HG03175 (cell line): Measurements from ENCODE around the gene CAMK2B.

Experiments
- ATAC-seq: cut with Tn5 transposase; IDR thresholded peaks from one replicate; pipeline ENCODE4 v1.9.1; 2021; ENCODE audit warnings: mild to moderate bottlenecking, moderate library complexity; ENCODE audit not compliant: unreplicated experiment

CAMK2B gene

DNA sequence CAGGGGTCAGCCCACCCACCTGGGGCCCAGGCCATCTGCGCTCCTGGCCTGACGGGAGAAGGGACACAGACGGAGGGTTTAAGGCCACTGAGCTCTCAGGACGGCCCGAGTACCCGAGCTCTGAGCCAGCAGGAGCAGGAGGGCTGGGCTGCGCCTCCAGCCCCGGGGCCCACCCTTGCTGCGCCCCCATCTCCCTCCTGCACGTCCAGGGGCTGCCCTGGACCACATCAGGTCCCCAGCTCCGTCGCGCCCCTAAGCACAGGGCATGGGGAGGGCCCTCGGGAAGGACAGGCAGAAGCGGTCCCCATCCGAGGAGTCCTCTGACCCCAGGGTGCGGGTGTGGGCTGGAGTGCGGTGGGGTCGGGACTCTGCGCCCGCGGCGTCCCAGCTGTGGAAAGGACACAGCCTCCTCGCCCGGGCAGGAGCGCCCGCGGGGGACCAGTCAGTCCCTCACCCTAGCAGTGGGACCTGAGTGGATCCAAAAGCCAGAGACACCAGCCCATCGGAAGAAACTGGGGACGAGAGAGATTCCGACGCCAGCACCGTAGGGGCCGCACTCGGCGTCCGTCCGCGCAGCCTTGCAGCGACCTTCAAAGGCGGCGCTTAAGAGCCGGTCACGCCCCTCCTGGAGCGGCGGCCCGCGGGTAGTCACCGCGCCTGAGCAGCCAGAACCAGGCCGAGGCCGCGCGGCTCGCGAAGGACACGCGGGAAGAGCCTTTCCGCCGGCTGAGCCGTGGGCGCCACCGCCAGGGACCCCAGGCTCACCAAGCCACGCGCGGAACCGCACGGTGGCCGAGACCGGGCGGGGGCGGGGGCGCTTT lies 15.9 kb downstream of the CAMK2B start:
- ATAC-seq: peak; percentile 54

DNA sequence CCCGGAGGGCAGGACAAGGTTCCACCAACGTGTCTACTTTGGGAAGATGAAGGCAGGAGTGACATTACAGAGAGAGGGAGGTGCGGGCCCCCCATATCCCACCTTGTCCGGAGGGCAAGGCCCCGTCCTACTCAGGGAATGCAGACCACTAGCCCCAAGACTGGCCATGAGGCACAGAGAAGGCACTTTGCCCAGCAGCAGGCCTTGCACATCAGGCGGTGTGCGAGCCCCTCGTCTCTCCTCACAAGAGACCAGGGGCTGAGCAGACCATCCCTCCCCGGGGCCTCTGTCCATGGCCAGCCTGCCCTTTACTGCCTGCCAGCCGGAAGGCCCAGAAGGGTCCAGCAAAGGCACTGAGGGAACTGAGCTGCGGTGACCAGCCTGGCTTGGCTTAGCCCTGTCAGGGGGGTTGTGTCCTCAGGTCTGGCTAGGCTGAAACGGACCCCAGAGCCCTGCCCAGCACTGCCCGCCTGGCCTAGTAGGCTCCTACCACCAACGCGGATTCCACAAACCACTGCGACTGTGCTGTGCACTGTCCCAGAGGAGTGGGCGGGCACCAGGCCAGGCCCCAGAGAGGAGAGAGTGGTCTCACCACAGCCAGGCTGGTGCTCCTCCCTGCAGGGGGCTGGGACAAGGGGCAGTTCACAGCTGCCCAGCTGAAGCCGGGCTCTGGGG lies 16.7 kb downstream of the CAMK2B start:
- ATAC-seq: no peak

DNA sequence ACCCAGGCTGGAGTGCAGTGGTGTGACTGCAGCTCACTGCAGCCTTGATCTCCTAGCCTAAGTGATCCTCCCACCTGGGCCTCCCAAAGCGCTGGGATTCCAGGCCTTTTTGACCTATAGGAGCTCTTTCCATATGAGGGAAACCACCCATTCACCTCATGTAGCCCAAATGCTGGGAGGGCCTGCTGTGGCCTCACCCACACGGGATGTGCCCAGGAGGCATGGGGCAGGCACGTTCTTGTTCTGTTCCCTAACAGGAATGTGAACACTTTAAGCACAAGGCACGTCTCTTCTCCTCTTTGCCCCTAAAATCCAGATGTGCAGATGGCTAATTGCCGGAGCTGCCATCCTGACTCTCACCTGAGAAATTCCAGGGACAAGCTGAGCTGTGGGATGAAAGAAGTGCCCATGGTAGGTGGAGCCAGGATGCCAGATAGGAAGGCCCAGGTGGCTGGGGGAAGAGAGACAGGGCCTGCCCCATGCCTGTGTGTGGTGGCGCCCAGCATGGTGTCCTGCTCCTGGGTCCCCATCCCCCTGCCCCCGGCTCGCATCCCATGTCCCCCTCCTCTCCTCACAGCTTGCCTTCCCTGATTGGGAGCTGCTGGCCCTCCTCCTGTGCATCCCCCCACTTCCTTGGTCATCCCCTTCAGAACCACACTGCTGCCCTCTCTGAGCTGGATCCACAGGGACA lies 17.3 kb downstream of the CAMK2B start:
- no peak for ATAC-seq

DNA sequence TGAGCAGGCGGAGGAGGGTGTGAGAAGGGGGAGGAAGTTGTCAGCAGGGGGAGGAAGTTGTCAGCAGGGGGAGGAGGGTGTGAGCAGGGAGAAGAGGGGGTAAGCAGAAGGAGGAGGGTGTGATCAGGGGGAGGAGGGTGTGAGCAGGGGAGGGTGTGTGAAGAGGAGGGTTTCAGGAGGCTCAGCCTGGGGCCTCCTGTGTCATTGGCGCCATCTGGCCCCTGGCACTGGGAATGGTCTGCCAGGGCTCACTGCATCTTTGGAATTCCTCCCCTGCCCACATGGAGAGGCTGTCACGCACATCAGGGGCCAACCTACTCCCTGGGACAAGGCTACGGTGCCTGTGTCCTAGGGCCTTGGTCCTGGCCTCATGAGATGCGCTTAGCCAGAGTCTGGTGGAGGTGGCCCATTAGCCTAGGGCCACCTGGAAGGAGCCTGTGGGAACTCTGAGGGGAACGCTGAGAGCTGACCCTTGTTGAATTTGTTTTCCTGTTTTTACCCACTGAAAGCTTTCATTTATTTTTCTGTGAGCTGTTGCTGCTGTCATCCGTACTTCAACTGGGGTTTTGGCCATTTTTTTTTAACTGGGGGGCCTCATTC lies 18.0 kb downstream of the CAMK2B start:
- no peak for ATAC-seq

DNA sequence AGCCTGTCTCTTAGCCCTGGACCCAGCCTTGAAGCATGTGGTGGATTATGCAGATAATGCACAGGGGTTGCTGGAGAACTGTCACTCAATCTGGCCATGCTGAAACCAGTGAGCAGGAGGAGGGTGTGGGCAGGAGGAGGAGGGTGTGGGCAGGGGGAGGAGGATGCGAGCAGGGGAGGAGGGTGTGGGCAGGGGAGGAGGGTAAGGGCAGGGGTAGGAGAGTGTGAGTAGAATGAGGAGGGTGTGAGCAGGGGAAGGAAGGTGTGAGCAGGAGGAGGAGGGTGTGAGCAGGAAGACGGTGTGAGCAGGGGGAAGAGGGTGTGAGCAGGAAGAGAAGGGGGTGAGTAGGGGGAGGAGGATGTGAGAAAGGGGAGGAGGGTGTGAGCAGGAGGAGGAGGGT lies 18.8 kb downstream of the CAMK2B start:
- no peak for ATAC-seq

DNA sequence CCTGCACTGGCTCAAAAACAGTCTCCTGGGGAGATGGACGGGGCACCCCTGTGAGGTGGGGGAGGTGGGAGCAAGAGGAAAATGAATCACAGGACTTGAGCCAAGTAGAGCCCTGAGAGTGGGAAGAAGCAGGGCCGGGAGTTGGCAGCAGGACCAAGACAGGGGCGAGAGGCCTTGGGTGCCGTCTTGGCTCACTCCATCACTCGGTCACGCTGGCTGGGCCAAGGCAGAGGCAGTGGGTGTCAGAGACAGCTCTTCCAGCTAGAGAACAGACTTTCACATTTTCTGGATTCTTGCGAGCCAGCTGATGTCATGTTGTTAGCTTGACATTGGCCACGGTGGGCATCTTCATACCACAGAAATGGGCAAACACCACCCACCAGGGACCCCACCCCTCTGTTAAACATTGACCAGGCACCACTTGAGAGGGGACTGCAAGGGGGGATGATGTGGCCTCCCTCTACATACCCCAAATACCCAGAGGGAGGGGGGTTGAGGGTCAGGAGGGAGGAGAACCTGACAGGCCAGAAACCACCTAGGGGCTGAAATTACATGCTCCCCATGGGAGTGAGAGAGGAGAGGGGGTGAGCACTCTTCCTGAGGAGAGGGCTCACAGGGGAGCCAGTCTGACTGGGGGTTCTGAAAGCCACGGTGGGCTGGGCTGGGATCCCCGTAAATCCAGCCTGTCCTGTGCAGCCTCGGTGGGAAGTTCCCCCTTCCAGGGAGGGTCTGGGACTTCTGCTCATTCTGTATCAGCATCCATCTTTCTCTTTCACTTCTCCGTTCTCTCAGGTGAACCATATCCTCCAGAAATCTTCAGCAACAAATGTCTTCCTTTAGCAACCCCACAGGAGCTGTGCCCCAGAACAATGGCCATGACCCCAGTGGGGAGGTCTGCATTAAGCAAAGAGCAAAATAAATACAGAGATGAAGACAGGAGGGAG lies 19.6 kb downstream of the CAMK2B start:
- no peak for ATAC-seq

DNA sequence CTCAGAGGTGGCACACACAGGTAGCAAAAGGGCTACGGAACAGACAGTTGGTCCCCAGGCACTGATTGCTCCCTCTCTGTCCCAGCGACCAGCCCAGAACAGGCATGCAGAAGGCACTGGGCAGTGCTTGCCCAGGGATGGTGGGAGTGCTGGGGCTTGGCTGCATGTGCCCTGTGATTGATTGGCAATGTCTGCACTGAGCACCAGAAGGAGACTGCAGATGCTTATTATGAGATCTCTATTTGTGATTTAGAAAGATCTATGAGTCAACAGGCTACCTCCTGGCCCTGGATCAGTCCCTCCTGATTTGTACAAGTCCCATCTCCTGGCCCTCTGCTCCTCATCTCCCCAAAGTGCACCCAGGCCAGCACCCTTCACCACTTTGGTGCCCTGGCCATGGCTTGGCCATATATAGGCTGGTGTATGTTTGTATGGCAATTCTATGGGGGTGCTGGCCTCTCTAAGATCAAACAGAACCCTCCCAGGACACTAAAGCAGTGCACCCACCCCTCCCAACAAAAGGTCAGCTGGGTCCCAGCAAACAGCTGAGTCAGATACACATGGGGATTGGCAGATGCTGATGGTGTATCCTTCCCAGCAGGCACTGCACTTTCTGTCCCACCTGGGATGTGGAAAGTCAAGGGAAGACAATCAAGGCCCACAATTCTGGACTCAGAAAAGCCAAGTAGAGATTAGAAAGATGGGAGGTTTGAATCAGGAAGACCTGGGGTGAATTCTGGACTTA lies 30.9 kb downstream of the CAMK2B start:
- no peak for ATAC-seq

DNA sequence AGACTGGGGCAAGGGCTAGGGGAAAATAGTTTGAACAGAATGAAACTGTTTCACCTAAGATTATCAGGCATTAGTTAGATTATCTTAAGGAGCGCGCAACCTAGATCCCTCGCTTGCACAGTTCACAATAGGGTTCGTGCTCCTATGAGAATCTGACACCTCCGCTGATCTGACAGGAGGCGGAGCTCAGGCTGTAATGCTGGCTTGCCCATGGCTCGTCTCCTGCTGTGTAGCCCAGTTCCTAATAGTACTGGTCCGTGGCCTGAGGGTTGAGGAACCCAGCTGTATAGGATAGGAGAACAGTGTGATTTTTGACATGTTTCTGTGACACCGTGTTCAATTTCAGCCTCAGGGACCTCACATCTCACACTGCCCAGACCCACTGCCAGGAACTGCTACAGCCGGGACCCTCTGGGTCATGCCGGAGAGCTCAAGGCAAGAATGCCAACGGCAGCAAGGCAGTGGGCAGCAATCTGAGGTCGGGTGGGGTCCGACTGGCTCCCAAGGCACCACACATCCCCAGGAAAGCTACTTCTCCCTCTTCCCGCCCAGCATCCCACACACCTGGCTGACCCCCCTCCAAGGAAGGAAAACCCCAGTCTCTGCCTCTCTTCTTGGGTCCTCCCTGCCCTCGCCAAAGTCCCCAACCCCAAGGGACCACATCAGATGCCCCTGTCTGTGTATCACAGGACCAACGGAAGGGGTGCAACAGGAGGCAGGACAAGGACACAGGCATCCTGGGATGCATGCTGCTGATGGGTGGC lies 31.7 kb downstream of the CAMK2B start:
- no peak for ATAC-seq

DNA sequence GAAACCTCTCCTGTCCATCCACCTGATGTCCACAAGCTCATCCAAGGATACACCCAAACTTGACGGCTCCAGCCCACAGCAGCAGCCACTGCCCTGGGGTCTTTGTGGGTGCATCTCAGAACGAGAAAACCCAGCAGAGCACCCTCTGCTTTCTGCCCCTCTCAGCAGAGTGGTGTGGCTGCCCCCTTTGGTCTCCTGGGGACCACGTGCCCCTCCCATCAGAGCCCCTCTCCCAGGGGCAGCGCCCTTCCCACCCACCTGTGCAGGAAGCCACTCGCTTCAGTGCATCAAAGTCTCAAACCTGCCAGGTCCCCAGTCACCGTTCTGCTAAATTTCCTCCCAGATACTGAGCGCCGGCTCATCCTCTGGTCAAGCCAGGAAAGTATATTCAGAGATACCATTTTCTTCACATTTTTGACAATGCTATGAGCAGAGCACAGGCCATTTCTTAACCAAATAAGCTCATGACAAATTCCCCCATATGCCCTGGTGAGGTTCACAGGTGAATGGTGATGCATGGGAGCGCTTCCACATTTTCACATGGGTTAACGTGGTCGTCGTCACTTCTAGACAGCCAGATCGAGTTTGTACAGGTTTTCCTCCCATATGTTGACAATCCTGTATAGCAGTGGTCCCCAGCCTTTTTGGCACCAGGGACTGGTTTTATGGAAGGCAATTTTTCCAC lies 32.4 kb downstream of the CAMK2B start:
- ATAC-seq: no peak

DNA sequence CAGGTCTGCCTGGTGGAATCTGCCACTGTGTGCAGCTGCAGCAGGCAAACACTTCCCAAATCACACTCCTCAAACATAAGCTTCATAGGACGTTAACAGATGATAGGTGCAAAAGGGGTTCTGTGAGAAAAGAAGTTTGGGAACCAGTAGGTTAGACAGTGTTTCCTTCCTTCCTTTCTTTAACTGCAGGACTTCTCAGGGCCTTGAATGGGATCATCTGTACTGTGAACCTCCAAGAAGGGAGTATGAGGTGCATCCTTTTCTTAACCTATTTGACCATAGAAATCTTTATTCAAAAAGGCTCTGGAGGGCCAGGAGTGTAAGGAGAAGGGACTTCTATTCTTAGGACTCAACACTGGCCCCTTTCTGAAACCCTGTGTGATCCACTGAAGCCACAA lies 33.0 kb downstream of the CAMK2B start:
- no peak for ATAC-seq

DNA sequence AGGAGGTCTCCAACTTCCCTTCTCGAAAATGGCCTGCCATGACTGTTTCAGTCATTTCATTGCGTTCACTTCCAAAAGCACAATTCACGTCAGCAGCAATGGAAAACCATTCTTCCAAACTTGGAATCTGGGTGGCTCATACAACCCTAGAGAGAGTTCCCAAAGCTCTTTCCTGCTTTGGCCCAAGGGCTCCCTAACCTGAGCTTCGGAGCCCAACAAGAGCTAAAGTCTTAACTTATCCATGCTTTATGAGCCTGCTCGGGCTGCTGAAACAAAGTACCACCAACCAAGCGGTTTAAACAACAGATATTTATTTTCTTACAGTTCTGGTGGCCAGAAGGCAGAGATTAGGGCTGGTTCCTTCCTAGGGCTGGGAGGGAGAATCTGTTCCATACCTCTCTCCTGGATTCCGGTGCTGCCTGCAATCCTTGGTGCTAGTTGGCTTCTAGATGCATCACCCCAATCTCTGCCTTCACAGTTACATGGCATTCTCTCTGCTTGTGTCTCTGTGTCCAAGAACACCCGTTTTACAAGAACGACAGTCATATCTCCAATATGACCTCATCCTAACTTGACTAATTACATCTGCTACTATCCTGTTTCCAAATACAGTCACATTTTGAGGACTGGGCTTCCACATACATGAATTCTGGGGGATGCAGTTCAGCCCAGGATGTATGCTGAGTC lies 33.5 kb downstream of the CAMK2B start:
- no peak for ATAC-seq

DNA sequence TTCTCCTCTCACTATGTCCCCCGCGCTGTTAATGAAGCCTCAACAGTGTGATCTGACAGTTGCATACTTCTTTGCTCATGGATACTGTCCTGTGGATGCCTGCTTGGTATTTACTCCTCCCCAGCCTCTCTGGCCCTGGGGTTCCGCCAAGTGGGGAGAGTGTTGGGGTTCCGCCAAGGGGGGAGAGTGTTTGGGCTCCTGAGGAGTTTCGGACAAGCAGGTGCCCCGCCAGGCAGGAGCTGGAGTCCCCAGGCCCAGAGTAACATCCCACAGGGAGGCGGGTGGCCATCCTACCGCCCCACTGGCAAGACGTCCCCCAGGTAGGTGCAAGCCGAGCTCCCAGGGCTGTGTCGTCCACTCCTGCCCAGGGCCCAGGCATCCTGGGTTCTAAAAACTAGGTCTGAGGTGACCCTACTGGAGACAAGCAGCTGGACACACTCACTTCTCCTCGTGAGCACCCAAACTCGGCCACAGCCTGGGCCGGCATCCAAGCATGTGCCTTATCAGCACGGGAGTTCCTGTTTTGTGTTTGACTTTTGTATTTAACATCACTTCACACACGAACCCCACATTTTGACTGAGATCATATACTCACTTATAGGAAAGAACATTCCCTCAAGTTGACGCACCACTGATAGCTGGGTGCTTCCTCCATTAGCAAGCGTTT lies 34.2 kb downstream of the CAMK2B start:
- ATAC-seq: no peak

DNA sequence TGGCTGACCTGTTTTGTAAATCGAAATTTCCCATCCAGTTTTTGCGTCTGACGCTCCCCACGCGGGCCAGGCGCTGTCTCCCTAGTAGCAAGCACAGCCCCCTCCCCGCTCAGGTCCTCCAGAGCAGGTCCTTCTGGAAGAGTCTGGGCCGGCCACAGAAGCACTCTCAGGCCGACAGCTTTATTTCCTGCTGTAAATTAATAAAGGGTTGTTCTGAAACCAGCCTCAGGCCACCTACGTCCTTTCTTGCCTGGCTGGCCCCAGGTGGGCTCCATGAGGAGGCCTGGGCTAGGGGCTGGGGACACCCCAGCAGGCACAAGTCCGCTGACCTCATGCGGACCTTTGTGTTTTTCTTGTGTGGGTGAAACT lies 35.2 kb downstream of the CAMK2B start:
- no peak for ATAC-seq

DNA sequence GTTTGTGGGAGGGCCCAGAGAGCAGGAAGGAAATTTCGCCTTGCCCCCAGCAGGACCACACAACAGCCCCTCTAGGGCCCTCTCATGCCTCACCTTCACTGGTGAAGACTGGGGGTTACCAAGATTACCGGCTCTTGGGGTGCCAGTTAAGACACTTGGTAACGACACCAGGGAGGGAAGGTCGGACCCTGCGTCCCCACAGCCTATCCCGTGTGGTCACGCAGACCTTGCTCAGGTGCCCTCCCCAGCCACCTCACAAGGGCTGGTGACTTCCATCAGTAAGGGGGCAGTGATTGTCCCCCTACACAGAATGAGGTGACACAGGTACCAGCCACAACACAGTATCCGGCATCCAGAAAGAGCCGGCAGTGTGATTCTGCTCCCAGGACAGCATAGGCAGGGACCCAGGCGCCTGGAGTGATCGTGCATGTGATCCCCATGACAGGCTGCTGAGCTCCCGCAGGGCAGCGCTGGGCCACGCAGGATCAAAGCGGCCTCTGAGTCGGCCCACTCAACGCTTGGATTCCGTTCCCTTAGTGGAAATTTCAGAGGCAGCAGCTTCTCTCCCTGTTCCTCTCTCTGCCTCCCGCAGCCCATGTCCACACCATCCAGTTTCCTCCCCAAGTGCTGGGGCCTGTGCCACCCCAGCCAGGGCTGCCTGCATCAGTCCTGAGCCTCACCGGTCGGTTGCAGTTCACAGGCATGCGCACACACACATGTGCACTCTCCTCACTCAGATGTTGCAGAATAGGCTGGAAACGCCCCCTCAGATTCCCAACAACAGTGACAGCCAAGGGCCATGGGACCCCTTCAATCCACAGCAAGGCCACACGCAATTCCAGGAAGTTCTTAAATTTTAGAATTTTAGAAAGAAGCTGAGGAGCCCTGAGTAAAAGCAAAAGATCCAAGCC lies 35.8 kb downstream of the CAMK2B start:
- no peak for ATAC-seq

DNA sequence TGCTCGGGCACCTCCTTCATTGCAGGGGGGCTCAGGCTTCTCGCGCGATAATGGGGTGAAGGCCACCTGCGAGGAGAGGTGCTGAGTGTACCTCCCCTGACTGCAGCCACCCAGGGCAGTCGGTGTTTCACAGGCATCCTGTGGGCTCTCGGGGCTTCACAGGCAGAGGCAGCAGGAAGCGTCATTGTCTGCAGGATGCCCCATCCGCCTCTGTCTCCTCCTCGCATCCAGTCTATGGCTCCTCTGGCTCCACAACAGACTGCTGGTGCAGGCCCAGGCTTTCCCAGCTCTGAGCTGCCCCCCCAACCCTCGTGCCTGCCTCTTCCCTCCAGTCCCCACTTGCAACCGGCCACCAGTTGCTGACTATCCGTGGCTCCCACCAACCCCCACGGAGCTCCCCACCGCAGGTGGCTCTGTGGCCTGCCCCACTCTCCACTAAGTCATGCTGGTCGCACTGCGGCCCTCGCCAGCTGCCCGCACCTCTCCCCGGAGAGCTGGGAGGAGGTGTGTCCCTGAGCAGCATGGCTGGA lies 36.5 kb downstream of the CAMK2B start:
- no peak for ATAC-seq

DNA sequence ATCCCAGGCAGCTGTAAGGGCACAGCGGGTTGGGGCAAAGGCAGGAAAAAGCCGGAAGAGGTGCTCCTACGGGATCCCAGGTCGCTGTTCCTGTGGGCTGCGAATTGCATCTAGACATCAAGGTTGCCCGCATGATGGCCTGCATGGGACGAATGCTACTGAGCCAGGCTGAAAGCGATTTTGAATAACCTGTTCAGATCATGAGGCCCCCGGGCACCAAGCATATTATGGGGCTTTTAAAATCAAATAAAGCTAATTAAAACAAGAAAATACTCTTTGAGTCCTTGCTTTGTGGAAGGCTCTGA lies 37.1 kb downstream of the CAMK2B start:
- ATAC-seq: no peak
